ENCODE data around the gene RFWD3.

Gene RFWD3

GRCh38 chr16:74668877-74669276, 2.2 kb upstream of the RFWD3 start:
- in situ Hi-C loops (cut with MboI; ENCODE audit: low sequenced_read_pairs) = loop anchor here (25.0 kb wide), 1 partner anchor 968 kb away; the partner anchor contains the start of genes KARS1 and TERF2IP

DNA sequence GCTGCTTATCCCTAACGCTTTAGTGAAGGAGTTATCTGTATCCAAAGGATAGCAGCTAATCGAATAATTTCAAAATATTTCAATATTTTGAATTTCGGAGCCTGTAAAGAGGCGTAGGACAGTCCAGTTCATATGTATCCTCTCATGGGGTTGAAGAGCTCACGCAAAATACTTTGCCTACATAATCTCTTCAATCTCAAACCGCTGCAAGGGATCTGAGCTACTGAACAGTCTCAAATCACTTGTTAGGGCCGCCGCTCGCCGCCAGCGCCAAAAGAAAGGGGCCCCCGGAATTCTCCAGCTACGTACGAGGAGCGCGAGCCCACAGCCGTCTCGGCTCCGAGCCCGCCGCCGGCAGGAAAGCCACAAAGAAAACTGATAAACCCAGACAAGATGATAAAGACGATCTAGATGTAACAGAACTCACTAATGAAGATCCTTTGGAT, 601 bp upstream of the RFWD3 start:
- in situ Hi-C loops (cut with MboI; ENCODE audit: low sequenced_read_pairs) = loop anchor here (25.0 kb wide), 1 partner anchor 970 kb away; the partner anchor contains the start of genes KARS1 and TERF2IP

DNA sequence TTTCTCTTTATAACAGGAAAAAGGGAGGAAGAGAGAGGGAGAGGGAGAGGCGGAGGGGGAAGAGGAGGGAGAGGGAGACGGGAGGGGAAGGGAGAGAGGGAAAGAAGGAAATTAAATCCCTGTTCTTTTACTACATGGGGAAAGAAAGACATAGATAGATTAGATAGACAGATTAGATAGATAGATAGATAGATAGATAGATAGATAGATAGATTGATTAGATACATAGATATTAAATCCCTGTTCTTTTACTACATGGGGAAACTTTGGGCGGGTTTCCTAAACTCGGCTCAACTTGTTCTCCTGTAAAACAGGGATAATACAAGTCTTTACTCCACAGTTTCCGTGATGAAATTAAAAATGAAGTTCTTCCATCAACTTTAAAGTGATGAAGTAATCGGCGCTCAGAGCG, 661 bp downstream of the RFWD3 start:
- in situ Hi-C loops (cut with MboI; ENCODE audit: low sequenced_read_pairs) = loop anchor here (25.0 kb wide), 1 partner anchor 971 kb away; the partner anchor contains the start of genes KARS1 and TERF2IP

GRCh38 chr16:74661064-74661463, 5.6 kb downstream of the RFWD3 start:
- in situ Hi-C loops (cut with MboI; ENCODE audit: low sequenced_read_pairs) = loop anchor here (25.0 kb wide), 1 partner anchor 976 kb away; the partner anchor contains the start of genes KARS1 and TERF2IP

- in situ Hi-C loops (cut with MboI; ENCODE audit: low sequenced_read_pairs) = loop anchor here (25.0 kb wide), 1 partner anchor 977 kb away; the partner anchor contains the start of genes KARS1 and TERF2IP
Measured at GRCh38 chr16:74660383-74660782, 6.3 kb downstream of the RFWD3 start.

- in situ Hi-C loops (cut with MboI; ENCODE audit: low sequenced_read_pairs) = loop anchor here (25.0 kb wide), 1 partner anchor 978 kb away; the partner anchor contains the start of genes KARS1 and TERF2IP
Measured at GRCh38 chr16:74659041-74659440, 7.6 kb downstream of the RFWD3 start.

DNA sequence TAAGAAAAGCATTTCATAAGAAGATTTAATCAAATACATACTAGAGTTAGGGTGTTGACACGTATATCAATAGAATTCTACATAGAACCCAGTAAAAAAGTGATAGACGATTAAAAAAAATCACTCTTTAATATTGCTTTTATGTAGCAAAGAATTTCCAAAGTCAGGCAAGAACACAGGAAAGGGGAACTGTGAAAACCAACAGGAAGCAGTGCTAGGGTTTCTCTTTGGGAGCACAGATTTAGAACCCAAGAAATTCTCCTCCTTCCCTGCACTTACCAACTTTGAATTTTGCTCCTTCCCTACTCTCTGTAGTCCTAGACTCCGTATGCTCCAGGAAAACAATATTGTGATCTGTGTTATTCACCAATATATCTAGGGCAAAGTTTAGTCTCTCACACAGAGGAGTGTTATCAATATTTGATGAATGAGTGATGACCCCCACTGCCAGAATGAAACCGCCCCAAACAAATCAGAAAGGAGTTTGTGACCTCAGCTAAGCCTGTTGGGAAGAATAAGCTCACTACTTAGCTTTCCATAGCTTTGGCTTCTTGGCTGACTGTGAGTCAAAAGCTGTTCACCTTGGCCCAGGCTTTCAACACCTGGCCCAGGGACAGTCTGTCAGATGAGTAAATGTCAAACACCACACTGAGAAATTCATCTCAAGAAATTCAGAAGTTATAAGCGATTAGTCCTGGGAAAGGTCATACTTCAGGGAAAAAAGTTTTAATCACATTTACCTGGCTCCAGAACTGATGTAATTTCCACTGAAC, 8.6 kb downstream of the RFWD3 start:
- in situ Hi-C loops (cut with MboI; ENCODE audit: low sequenced_read_pairs) = loop anchor here (25.0 kb wide), 1 partner anchor 979 kb away; the partner anchor contains the start of genes KARS1 and TERF2IP

GRCh38 chr16:74654536-74655050, 12.1 kb downstream of the RFWD3 start:
- in situ Hi-C loops (cut with MboI; ENCODE audit: low sequenced_read_pairs) = loop anchor here (25.0 kb wide), 1 partner anchor 983 kb away; the partner anchor contains the start of genes KARS1 and TERF2IP

DNA sequence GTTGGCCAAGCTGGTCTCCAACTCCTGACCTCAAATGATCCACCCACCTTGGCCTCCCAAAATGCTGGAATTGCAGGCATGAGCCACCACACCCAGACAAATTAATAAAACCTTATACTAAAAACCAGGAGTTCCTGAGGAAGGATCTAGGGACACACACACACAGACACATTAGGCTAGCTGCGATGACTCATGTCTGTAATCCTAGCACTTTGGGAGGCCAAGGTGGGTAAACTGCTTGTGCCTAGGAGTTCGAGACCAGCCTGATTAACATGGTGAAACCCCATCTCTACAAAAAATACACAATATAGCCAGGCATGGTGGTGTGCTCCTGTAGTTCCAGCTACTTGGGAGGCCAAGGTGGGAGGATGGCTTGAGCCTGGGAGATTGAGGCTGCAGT, 13.8 kb downstream of the RFWD3 start:
- in situ Hi-C loops (cut with MboI; ENCODE audit: low sequenced_read_pairs) = loop anchor here (25.0 kb wide), 1 partner anchor 984 kb away; the partner anchor contains the start of genes KARS1 and TERF2IP

GRCh38 chr16:74652249-74652648, 14.4 kb downstream of the RFWD3 start:
- in situ Hi-C loops (cut with MboI; ENCODE audit: low sequenced_read_pairs) = loop anchor here (25.0 kb wide), 1 partner anchor 985 kb away; the partner anchor contains the start of genes KARS1 and TERF2IP

- in situ Hi-C loops (cut with MboI; ENCODE audit: low sequenced_read_pairs) = loop anchor here (25.0 kb wide), 1 partner anchor 985 kb away; the partner anchor contains the start of genes KARS1 and TERF2IP
Measured at GRCh38 chr16:74651841-74652240, 14.8 kb downstream of the RFWD3 start.

- in situ Hi-C loops (cut with MboI; ENCODE audit: low sequenced_read_pairs) = loop anchor here (25.0 kb wide), 1 partner anchor 986 kb away; the partner anchor contains the start of genes KARS1 and TERF2IP
Measured at GRCh38 chr16:74650966-74651567, 15.6 kb downstream of the RFWD3 start.

DNA sequence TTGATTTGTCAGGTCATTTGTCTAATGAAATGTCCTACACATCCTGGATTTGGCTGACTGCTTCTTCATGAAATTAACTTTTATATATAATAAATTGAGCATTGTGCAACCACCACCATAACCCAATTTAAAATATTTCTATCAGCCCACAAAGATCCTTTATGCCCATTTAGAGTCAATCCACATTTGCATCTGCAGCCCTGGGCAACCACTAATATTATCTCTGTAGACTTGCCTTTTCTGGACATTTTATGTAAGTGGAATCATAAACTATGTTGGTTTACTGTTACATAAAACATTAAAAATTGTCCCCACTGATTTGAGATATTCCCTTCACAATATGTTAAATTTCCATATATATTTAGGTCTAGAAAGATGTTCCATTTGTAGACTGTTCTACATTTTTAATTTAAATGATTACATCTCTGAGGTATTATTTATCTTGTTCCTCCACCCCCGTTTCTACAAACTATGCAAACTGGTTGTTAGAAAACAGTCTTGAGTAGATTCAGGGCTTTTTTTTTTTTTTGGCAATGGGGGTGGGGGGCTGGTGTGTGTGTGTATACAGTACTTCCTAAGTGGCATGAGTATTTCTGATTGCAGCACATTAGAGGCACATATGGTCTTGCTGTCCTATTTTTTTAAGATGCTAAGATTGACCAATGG, 16.7 kb downstream of the RFWD3 start:
- in situ Hi-C loops (cut with MboI; ENCODE audit: low sequenced_read_pairs) = loop anchor here (25.0 kb wide), 1 partner anchor 987 kb away; the partner anchor contains the start of genes KARS1 and TERF2IP

DNA sequence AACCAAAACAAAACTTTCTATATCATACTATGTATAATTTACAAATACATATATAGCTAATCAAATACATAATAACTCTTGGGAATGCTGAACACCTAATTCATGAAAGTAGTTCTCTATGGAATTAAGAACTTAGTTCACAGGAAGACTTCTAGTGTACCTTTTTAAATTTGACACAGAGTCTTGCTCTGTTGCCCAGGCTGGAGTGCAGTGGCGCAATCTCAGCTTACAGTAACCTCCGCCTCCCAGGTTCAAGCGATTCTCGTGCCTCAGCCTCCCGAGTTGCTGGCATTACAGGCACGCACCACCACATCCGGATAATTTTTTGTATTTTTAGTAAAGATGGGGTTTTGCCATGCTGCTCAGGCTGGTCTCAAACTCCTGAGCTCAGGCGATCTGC, 24.7 kb downstream of the RFWD3 start:
- in situ Hi-C loops (cut with MboI; ENCODE audit: low sequenced_read_pairs) = no loop called here

DNA sequence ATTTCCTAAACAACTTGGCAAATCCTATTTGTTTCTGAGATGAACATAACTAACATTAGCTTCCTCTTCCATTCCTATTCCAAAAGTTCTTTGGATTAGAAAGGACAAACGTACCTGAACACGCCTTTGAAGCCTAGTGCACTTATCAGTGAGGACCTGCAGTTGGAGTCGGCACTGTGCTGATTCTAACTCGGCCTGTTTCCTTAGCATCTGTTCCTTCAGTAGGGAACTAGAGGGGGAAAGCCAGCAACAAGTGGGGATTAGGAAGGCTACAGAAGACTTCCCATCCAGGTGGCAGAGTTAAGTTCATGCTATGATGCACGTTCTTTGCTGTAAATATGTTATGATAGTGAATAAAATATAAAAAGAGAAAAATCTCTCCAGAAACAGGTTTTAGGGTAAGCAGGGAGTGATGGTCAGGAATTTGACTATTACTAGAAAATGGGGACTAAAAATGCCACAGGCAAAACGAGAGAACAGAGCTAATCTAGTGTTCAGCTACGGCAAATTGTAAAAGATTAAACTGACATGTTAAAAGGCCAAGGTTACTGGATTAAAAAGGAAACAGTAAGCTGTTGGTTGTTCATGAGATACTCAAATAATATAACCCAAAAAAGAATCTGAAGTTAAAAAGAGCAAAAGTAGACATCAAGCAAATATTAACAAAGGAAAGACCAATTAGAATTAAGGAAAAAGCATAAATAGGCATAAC, 28.8 kb downstream of the RFWD3 start:
- in situ Hi-C loops (cut with MboI; ENCODE audit: low sequenced_read_pairs) = no loop called here

GRCh38 chr16:74635303-74635702, 31.4 kb downstream of the RFWD3 start:
- in situ Hi-C loops (cut with MboI; ENCODE audit: low sequenced_read_pairs) = no loop called here

- in situ Hi-C loops (cut with MboI; ENCODE audit: low sequenced_read_pairs) = no loop called here
Measured at GRCh38 chr16:74633686-74634085, 33.0 kb downstream of the RFWD3 start.

- in situ Hi-C loops (cut with MboI; ENCODE audit: low sequenced_read_pairs) = no loop called here
Measured at GRCh38 chr16:74627506-74628220, 39.0 kb downstream of the RFWD3 start.

Data from HL-60/S4 (cell line).